GM10266 (cell line): Measurements from ENCODE around the gene LHX6.
A peak's percentile ranks its signal among the peaks of the same experiment; 100 is the strongest.

Experiments
- DNase-seq: peaks from one replicate; pipeline ENCODE4 v3.0.0; 2012; ENCODE audit errors: extremely low spot score
- TF ChIP-seq, protein P1 (sequence below): IDR thresholded peaks from 2 replicates; pipeline ENCODE4 v1.5.1; 2012; ENCODE audit warnings: mild to moderate bottlenecking, low read depth; ENCODE audit not compliant: control insufficient read depth, insufficient read depth; ENCODE audit errors: missing control alignments

LHX6 gene

DNA sequence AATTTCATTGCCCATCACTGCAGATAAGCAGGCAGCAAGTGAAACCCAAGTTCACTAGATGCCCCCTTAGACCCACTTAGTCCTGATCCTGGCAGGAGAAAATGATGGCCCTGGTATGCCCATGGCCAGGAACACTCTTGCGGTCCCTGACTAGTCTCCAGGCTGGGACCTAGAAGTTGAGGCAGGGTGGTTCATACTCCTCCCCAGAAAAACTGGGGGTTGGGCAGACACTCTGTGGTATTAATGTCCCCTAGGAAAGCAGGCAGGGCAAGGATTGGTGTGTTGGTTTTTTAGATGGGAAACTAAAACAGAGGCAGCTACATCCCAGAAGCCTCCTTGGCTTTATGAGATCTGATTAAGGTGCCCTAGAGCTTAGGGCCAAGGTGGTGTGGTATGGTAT, 13.1 kb downstream of the LHX6 start:
- TF ChIP-seq, protein P1, sequence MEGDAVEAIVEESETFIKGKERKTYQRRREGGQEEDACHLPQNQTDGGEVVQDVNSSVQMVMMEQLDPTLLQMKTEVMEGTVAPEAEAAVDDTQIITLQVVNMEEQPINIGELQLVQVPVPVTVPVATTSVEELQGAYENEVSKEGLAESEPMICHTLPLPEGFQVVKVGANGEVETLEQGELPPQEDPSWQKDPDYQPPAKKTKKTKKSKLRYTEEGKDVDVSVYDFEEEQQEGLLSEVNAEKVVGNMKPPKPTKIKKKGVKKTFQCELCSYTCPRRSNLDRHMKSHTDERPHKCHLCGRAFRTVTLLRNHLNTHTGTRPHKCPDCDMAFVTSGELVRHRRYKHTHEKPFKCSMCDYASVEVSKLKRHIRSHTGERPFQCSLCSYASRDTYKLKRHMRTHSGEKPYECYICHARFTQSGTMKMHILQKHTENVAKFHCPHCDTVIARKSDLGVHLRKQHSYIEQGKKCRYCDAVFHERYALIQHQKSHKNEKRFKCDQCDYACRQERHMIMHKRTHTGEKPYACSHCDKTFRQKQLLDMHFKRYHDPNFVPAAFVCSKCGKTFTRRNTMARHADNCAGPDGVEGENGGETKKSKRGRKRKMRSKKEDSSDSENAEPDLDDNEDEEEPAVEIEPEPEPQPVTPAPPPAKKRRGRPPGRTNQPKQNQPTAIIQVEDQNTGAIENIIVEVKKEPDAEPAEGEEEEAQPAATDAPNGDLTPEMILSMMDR: no peak
- DNase-seq: no peak

DNA sequence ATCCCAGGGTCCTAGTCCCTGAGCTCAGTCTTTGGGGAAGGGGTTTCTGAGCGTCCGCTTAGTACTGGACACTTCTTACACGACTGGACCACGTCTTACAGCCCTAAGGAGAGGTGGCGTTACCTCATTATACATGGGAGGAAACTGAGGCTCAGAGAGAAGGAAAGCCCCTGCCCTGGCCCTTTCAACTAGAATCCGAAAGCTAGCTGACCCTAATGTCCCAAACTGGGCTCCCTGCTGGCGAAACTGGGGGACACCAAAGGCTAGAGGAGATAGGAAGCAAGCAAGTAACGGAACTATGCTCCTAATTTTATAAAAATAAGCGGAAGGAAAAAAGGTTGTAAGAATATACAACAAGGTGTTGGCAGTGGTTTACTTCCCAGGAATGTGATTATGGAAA, 14.2 kb downstream of the LHX6 start:
- DNase-seq: no peak
- TF ChIP-seq, protein P1: no peak

DNA sequence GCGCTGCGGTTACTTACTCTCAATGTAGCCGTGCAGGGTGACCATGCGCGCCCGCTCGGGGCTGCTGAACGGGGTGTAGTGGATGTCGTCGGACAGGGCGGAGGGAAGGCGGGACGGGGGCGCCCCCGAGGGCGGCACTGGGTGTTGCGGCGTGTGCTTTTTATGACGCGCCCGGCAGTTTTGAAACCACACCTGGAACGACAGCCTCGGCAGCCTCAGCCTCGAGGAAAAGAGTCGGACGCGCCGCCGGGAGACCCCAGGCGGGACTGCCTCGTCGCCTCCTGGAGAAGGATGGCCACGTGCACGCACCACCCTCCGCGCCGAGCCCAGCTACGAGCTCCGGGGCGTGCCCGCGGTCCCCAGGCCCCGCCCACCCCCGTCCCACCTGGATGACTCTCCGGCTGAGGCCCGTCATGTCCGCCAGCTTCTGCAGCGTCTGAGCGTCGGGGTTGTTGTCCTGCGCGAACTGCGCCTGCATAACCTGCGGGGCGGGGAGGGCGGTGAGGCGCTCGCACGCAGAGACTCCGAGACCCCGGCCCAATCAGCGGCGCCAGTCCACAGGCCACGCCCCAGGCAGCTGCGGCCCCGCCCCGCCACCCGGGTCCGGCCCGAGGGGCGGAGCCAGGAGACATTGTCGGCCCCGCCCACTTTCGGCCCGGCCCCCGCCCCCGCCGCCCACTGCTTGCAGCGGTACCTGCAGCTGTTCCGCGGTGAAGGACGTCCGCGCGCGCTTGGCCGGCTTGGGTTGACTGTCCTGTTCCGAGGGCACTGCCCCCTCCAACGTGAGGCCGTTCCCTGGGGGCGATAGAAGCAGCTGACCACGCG, 15.0 kb downstream of the LHX6 start:
- DNase-seq: peak; percentile 93
- TF ChIP-seq, protein P1: no peak

DNA sequence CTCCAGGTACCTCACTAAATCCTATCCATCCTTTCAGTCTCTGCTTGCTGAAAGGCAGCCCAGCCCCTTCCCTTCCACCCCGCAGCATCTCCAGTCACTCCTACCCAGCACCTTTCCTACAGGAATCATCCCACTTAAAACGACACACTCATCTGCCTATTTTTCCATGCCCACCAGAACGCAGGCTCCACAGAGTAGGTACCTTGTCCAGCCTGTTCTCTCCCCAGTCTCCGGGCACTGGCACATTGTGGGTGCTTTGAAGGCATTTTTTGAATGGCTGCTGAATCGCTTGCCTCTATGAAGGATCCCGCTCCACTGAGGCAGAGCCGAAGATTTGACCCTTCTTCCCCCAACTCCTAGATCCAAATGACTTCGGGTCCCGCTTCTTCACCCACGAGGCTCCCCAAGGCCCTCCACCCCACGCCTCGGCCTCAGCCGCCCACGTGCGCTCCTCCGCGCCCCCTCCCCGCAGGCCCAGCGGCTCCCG, 15.6 kb downstream of the LHX6 start:
- TF ChIP-seq, protein P1: no peak

DNA sequence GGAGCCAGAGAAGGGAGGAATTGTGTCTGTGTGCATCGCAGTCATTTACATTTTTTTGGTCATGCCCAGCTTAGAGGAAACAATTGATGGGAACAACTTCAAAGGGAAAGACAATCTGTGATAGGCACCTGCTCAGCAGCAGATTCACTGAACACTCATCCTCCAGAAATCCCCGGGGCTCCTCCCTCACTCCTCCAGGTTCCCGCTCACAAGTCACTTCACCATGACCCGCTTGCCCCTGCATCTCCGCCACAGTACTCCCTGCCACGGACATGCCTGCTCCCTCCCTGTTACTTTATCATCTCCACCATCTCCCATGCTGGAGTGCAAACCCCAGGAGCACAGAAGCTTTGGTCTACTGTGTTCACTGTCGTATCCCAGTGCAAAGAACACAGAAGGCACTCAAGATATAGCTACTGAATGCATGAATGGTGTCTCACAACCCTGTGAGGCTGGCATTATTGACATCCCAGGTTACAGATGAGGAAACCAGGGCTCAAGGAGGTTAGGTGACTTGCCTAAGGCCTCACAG, 16.2 kb downstream of the LHX6 start:
- TF ChIP-seq, protein P1: no peak
- DNase-seq: no peak

More for the DNA sequence above, 15.6 kb downstream of the LHX6 start:
- no peak for DNase-seq

DNA sequence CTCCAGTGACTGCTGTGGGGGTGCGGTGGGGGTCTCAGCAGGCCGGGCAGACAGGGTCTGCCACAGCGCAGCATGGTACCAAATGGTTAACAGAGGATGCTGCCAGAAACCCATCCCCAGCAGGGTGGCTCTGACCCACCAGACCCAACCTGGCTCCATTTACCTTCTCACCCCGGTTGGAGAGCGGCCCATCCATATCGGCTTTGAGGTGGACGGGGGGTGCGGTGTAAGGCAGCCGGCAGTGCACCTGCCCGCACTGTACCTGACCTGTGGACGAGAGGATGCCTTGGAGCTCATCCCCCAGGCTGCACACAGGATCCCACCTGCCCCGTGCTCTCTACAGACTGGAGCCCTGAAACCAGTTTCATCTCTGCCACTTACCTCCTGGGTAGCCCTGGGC, 19.3 kb downstream of the LHX6 start:
- DNase-seq: no peak

More for the DNA sequence above, 19.3 kb downstream of the LHX6 start:
- TF ChIP-seq, protein P1: no peak
